IPS-11a (cell line): Measurements from ENCODE around the gene PROX2.

Source experiments
- H3K4me3 ChIP-seq: one replicate; pipeline ENCODE4 v1.5.1; 2013; ENCODE audit warnings: low read depth, low read length, control low read depth

PROX2 gene

GRCh38 chr14:74910556-74910955 is 34.6 kb upstream of the PROX2 start:
- no peak overlapping the region for H3K4me3 ChIP-seq

GRCh38 chr14:74909911-74910310 is 34.0 kb upstream of the PROX2 start:
- no peak overlapping the region for H3K4me3 ChIP-seq

- no peak overlapping the region for H3K4me3 ChIP-seq
Observed at GRCh38 chr14:74909501-74909900, 33.6 kb upstream of the PROX2 start.

GRCh38 chr14:74908861-74909341 is 33.0 kb upstream of the PROX2 start:
- no peak overlapping the region for H3K4me3 ChIP-seq

- no peak overlapping the region for H3K4me3 ChIP-seq
Observed at GRCh38 chr14:74907744-74908143, 31.8 kb upstream of the PROX2 start.

- H3K4me3 ChIP-seq, result no peak overlapping the region
Observed at GRCh38 chr14:74906925-74907521, 31.1 kb upstream of the PROX2 start.

GRCh38 chr14:74905595-74906142 is 29.7 kb upstream of the PROX2 start:
- H3K4me3 ChIP-seq, result no peak overlapping the region

GRCh38 chr14:74904635-74905503 is 28.9 kb upstream of the PROX2 start:
- no peak overlapping the region for H3K4me3 ChIP-seq

- no peak overlapping the region for H3K4me3 ChIP-seq
Observed at GRCh38 chr14:74902941-74903705, 27.2 kb upstream of the PROX2 start.

GRCh38 chr14:74898694-74899093 is 22.7 kb upstream of the PROX2 start:
- H3K4me3 ChIP-seq, result no peak overlapping the region

GRCh38 chr14:74898083-74898482 is 22.1 kb upstream of the PROX2 start:
- H3K4me3 ChIP-seq, result no peak overlapping the region

- no peak overlapping the region for H3K4me3 ChIP-seq
Observed at GRCh38 chr14:74897642-74898041, 21.7 kb upstream of the PROX2 start.

GRCh38 chr14:74896400-74896799 is 20.5 kb upstream of the PROX2 start:
- H3K4me3 ChIP-seq, result no peak overlapping the region

- H3K4me3 ChIP-seq, result no peak overlapping the region
Observed at GRCh38 chr14:74893614-74894091, 17.7 kb upstream of the PROX2 start.

GRCh38 chr14:74892745-74893144 is 16.8 kb upstream of the PROX2 start:
- no peak overlapping the region for H3K4me3 ChIP-seq

- no peak overlapping the region for H3K4me3 ChIP-seq
Observed at GRCh38 chr14:74891870-74892269, 15.9 kb upstream of the PROX2 start.

GRCh38 chr14:74890262-74890661 is 14.3 kb upstream of the PROX2 start:
- no peak overlapping the region for H3K4me3 ChIP-seq

- H3K4me3 ChIP-seq, result no peak overlapping the region
Observed at GRCh38 chr14:74888164-74889158, 12.5 kb upstream of the PROX2 start.

GRCh38 chr14:74886001-74886400 is 10.1 kb upstream of the PROX2 start:
- H3K4me3 ChIP-seq, result no peak overlapping the region
